GM06990 (cell line): Measurements from ENCODE around the gene ADGRD1.

ENCODE experiments used
- DNase-seq: peaks from one replicate; pipeline ENCODE4 v3.0.0-alpha.2; 2011; ENCODE audit not compliant: insufficient read length; ENCODE audit errors: extremely low read depth
- H3K27me3 ChIP-seq: replicated peaks from 2 replicates; pipeline ENCODE4 v1.6.0; 2011; ENCODE audit warnings: low read length; ENCODE audit not compliant: control insufficient read depth, insufficient read depth
- H3K36me3 ChIP-seq: 2 replicates; pipeline ENCODE4 v1.5.1; 2011; ENCODE audit warnings: low read length; ENCODE audit not compliant: control insufficient read depth, insufficient read depth
- H3K4me3 ChIP-seq: replicated peaks from 2 replicates; pipeline ENCODE4 v1.5.1; 2011; ENCODE audit warnings: low read depth, mild to moderate bottlenecking, control low read depth, low read length
- CTCF ChIP-seq: IDR thresholded peaks from 2 replicates; pipeline ENCODE4 v1.5.1; 2011; ENCODE audit warnings: low read length, control low read depth, mild to moderate bottlenecking, inconsistent platforms; ENCODE audit not compliant: insufficient read depth, poor library complexity, severe bottlenecking

Gene ADGRD1

GRCh38 chr12:130981911-130982310 is 28.2 kb downstream of the ADGRD1 start:
- DNase-seq, result no peak
- Histone ChIP-seq H3K36me3 (no peaks in the 10 kb centered on the region), H3K27me3 (no peaks in the 10 kb centered on the region), H3K4me3 (no peak overlapping the region)
- no peak for TF ChIP-seq CTCF

GRCh38 chr12:130982565-130983225 is 29.0 kb downstream of the ADGRD1 start:
- Histone ChIP-seq H3K27me3 (no peaks in the 10 kb centered on the region), H3K4me3 (no peak overlapping the region), H3K36me3 (no peaks in the 10 kb centered on the region)
- no peak for TF ChIP-seq CTCF
- no peak for DNase-seq

- TF ChIP-seq CTCF, result no peak
- Histone ChIP-seq H3K4me3 (no peak overlapping the region), H3K27me3 (no peaks in the 10 kb centered on the region), H3K36me3 (no peaks in the 10 kb centered on the region)
- DNase-seq, result no peak
These were observed 29.8 kb downstream of the ADGRD1 start for GRCh38 chr12:130983328-130984017.

GRCh38 chr12:130984183-130985058 is 30.7 kb downstream of the ADGRD1 start:
- DNase-seq, result no peak
- Histone ChIP-seq H3K36me3 (no peaks in the 10 kb centered on the region), H3K27me3 (no peaks in the 10 kb centered on the region), H3K4me3 (no peak overlapping the region)
- TF ChIP-seq CTCF, result no peak

GRCh38 chr12:130987151-130987931 is 33.6 kb downstream of the ADGRD1 start:
- no peaks in the 10 kb centered on the region for H3K36me3 ChIP-seq
- no peak overlapping the region for H3K4me3 ChIP-seq
- no peak for TF ChIP-seq CTCF

More at GRCh38 chr12:130987151-130987931, 33.6 kb downstream of the ADGRD1 start:
- H3K27me3 ChIP-seq, result no peaks in the 10 kb centered on the region
- DNase-seq, result no peak
